PFSK-1 (cell line): ENCODE results near the gene HINFP.

Experiments used
- POLR2AphosphoS5 ChIP-seq: IDR thresholded peaks from 2 replicates; pipeline ENCODE4 v1.6.1; 2012; ENCODE audit warnings: low read depth, mild to moderate bottlenecking, control low read depth, low read length, moderate library complexity
- REST ChIP-seq, 2 experiments: IDR thresholded peaks; 2 replicates each; pipeline versions ENCODE4 v1.6.1 to v1.8.0; 2011 to 2012; ENCODE audit warnings: low read depth in 2 of 2, low read length in 2 of 2, control low read depth in 1 of 2, inconsistent platforms in 1 of 2, mild to moderate bottlenecking in 1 of 2, moderate library complexity in 1 of 2; ENCODE audit not compliant: insufficient read depth in 1 of 2
- SIN3A ChIP-seq: IDR thresholded peaks from 2 replicates; pipeline ENCODE4 v1.6.1; 2012; ENCODE audit warnings: mild to moderate bottlenecking, low read length, moderate library complexity, borderline replicate concordance; ENCODE audit not compliant: insufficient read depth
- TAF1 ChIP-seq: IDR thresholded peaks from 2 replicates; pipeline ENCODE4 v1.6.1; 2012; ENCODE audit warnings: low read length, control low read depth, borderline replicate concordance; ENCODE audit not compliant: insufficient read depth

- TF ChIP-seq POLR2AphosphoS5 (no peak), SIN3A (no peak), REST (IDR thresholded peaks at IDR 0.05; ENCODE audit: insufficient read depth in 1 of 2, low read depth in 2 of 2, low read length in 2 of 2) (no peak), TAF1 (no peak)
These were observed 35.1 kb downstream of the HINFP start for GRCh38 chr11:119156496-119156895.
